MCF 10A (cell line): ENCODE data around the gene MYO5C. TPM values are rescaled to one million over a fixed set of nuclear protein-coding genes. Genes with fewer than 3 reads are reported as not detected.

Source experiments
- BruUV-seq: library from RNA; stranded (reverse); fragments of 400-500 nt; replicated peaks from 2 replicates; lab custom pipeline; 2021; lab: Mats Ljungman, UMichigan
- CTCF ChIA-PET: fragments of 300-600 bp; sonication (Branson Sonifier 250); formaldehyde crosslinking; extraction: SDS; loops from one replicate; lab custom pipeline; 2021; ENCODE audit warnings: antibody characterized with exemption, inconsistent platforms; lab: Yijun Ruan, JAX
- POLR2A ChIA-PET: fragments of 300-600, 350-650 bp; sonication (Branson Sonifier 250); formaldehyde crosslinking; extraction: SDS; loops from one replicate; lab custom pipeline; 2020; ENCODE audit warnings: antibody characterized with exemption, inconsistent platforms; lab: Yijun Ruan, JAX
- DNase-seq: peaks from one replicate; pipeline ENCODE4 v3.0.0-alpha.2; 2018; ENCODE audit not compliant: unreplicated experiment
- H3K27ac Mint-ChIP-seq: one replicate; pipeline ENCODE4 v1.8.0; 2022; ENCODE audit warnings: mild to moderate bottlenecking, low read depth, mixed read lengths; ENCODE audit not compliant: unreplicated experiment
- H3K27me3 Mint-ChIP-seq: one replicate; pipeline ENCODE4 v1.8.0; 2022; ENCODE audit warnings: mixed read lengths; ENCODE audit not compliant: insufficient read depth, unreplicated experiment
- H3K36me3 Mint-ChIP-seq: one replicate; pipeline ENCODE4 v1.8.0; 2022; ENCODE audit warnings: mild to moderate bottlenecking, moderate library complexity, mixed read lengths; ENCODE audit not compliant: insufficient read depth, unreplicated experiment
- H3K4me1 Mint-ChIP-seq: one replicate; pipeline ENCODE4 v1.8.0; 2022; ENCODE audit warnings: mixed read lengths; ENCODE audit not compliant: insufficient read depth, unreplicated experiment
- H3K4me3 Mint-ChIP-seq: one replicate; pipeline ENCODE4 v1.8.0; 2022; ENCODE audit warnings: mild to moderate bottlenecking, moderate library complexity, mixed read lengths; ENCODE audit not compliant: unreplicated experiment
- H3K9me3 Mint-ChIP-seq: one replicate; pipeline ENCODE4 v1.8.0; 2022; ENCODE audit warnings: mixed read lengths; ENCODE audit not compliant: unreplicated experiment
- intact Hi-C: fragments of 100-400 bp; cut with micrococcal nuclease; formaldehyde crosslinking; loops from 2 replicates; pipeline ENCODE4 v1.14.1; 2022
- total RNA-seq: library from RNA; stranded (reverse); gene quantifications from 2 replicates; pipeline ENCODE4 v1.2.3, GENCODE V29; 2022
- TF ChIP-seq, protein P1 (sequence below): fragments of 200-600 bp; IDR thresholded peaks from one replicate; pipeline ENCODE4 v1.8.0; 2022; ENCODE audit warnings: antibody characterized with exemption, mild to moderate bottlenecking; ENCODE audit not compliant: unreplicated experiment

Gene MYO5C
- total RNA-seq, 1 experiment from 2014 or later, result 29.4 TPM

DNA sequence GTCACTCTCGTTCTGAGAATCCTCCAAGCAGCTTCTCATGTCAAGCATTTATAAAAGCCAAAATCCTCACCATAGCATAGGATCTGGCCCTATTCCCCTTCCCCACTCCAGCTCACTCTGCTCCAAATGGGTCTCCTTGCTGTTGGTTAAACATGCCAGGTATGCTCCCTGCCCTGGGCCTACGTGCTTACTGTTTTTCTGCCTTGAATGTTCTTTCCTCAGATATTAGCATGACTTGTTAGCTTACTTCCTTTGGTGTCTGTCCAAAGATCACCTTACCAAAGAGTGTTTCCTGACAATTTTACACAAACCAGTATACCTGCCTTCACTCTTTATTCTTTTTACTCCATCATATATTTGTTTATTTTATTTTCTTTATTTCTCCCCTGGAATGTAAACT is 33.1 kb upstream of the MYO5C start:
- no peak for DNase-seq
- Mint-ChIP-seq H3K27me3 (no peaks in the 10 kb centered on the region), H3K4me1 (peaks cover 13% of the 10 kb centered on the region), H3K27ac (peak overlapping the region; percentile 16), H3K4me3 (no peak overlapping the region), H3K9me3 (no peaks in the 10 kb centered on the region), H3K36me3 (peaks cover 28% of the 10 kb centered on the region)
- no TSS peak for BruUV-seq
- TF ChIP-seq, protein P1, sequence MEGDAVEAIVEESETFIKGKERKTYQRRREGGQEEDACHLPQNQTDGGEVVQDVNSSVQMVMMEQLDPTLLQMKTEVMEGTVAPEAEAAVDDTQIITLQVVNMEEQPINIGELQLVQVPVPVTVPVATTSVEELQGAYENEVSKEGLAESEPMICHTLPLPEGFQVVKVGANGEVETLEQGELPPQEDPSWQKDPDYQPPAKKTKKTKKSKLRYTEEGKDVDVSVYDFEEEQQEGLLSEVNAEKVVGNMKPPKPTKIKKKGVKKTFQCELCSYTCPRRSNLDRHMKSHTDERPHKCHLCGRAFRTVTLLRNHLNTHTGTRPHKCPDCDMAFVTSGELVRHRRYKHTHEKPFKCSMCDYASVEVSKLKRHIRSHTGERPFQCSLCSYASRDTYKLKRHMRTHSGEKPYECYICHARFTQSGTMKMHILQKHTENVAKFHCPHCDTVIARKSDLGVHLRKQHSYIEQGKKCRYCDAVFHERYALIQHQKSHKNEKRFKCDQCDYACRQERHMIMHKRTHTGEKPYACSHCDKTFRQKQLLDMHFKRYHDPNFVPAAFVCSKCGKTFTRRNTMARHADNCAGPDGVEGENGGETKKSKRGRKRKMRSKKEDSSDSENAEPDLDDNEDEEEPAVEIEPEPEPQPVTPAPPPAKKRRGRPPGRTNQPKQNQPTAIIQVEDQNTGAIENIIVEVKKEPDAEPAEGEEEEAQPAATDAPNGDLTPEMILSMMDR, result no peak
- ChIA-PET CTCF (interaction anchor here (0.5 to 1.7 kb wide), 5 partner anchors 72 to 425 kb away, joined by 3 to 7 read pairs (median 4); no protein-coding TSS in a partner anchor), POLR2A (no interaction called here)
- intact Hi-C loops, result no loop called here

DNA sequence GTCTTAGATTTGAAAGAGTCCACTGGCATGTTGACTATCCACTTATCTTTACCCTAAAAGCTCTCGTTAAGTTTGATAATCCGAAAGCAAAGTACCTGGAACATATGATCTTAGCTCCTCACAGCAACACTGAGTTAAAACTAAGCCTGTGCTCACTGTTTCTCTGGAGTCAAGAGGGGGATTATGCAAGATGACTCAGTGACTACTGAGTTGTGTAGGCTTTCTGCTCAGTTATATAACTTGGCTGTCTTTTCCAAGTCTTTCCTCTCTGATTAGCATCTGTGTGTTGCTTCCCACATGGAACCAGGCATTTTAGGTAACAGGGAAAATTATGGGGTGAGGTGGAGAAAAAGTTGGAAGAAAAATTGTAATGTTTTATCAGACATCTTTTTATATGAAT is 31.2 kb upstream of the MYO5C start:
- POLR2A ChIA-PET, result no interaction called here
- CTCF ChIA-PET, result no interaction called here
- TF ChIP-seq, protein P1, result no peak
- intact Hi-C loops, result no loop called here
- Mint-ChIP-seq H3K4me1 (peaks cover 10% of the 10 kb centered on the region), H3K4me3 (no peak overlapping the region), H3K27ac (no peak overlapping the region), H3K36me3 (peaks cover 29% of the 10 kb centered on the region), H3K27me3 (no peaks in the 10 kb centered on the region), H3K9me3 (no peaks in the 10 kb centered on the region)
- no peak for DNase-seq
- no TSS peak for BruUV-seq

DNA sequence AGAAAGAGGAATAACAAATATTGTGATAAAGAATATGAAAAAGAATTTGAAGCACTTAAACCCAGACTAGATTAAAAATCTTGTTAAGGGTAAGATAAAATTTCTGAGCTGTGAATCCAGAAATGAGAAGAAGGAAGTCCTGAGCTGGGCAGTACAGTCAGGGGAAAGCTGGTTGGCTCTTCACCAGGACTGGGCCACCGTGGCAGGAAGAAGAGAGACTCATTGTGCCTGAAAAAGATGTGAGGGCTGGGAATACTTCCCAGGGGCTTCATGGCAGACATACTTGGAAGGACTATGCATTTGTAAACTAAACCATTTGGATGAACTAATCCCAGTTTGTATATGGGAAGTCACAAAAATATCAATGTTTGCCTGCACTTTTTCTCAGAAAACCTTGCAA is 28.5 kb upstream of the MYO5C start:
- Mint-ChIP-seq H3K27me3 (no peaks in the 10 kb centered on the region), H3K4me3 (no peak overlapping the region), H3K4me1 (peaks cover 2% of the 10 kb centered on the region), H3K36me3 (peaks cover 34% of the 10 kb centered on the region), H3K9me3 (no peaks in the 10 kb centered on the region), H3K27ac (no peak overlapping the region)
- ChIA-PET CTCF (interaction anchor here (1.2 to 1.7 kb wide), 3 partner anchors 24 to 412 kb away, joined by 3 to 7 read pairs (median 5); no protein-coding TSS in a partner anchor), POLR2A (no interaction called here)
- TF ChIP-seq, protein P1, result no peak
- no TSS peak for BruUV-seq
- DNase-seq, result no peak
- intact Hi-C loops, result no loop called here

DNA sequence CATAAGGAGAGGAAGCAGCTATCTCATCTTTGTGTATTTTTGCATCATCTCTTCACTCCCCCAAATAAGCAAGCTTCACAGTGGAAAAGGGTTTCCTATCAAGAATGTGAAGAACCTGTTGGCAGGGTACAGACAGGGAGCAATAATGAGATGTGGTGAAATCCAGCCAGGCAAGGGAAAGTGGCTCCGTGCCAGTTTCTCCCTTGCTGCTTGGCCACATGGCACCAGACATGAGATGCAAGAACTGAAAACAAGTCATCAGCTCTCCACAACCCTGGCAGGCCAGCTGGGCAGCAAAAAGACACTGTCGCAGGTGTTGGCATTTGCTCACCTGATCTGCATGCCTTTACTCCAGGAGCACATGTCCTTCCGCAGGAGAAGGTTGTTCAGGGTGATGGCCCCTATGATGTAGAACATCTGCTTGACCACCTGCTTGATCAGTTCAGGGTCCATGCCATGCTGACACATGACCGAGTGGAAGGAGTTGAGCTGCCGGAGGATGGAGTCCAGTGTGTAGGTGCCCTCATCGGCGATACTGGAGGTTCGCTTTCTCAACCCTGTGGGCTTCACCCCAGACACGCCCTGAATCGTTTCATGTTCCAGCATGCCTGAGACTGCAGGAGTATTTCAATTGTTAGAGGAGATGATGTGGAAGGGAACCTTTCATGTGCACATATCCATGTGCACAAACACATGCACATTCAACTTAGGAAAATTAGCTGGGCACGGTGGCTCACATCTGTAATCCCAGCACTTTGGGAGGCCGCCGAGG is 23.3 kb upstream of the MYO5C start:
- intact Hi-C loops, result no loop called here
- no peak overlapping the region for H3K4me3 Mint-ChIP-seq
- no peaks in the 10 kb centered on the region for H3K27me3 Mint-ChIP-seq
- no peaks in the 10 kb centered on the region for H3K9me3 Mint-ChIP-seq
- no TSS peak for BruUV-seq
- ChIA-PET POLR2A (interaction anchor here (0.7 to 2.7 kb wide), 9 partner anchors 9 to 440 kb away, joined by 3 to 16 read pairs (median 5); partner anchors contain the start of gene MYO5C), CTCF (interaction anchor here (0.5 to 2.6 kb wide), 8 partner anchors 18 to 250 kb away, joined by 3 to 9 read pairs (median 4); partner anchors contain the start of gene ARPP19)
- H3K4me1 Mint-ChIP-seq, result peaks cover 7% of the 10 kb centered on the region
- H3K27ac Mint-ChIP-seq, result peak overlapping the region; percentile 35
- DNase-seq, result peak; percentile 89
- TF ChIP-seq, protein P1, result no peak
- H3K36me3 Mint-ChIP-seq, result peaks cover 20% of the 10 kb centered on the region
